Measurements from ENCODE around the gene SAMMSON. TPM values are rescaled to one million over a fixed set of nuclear protein-coding genes. Genes with fewer than 3 reads are reported as not detected.

Gene SAMMSON
- total and polyA plus RNA-seq, 2 of the 4 experiments (the other 2 are of a cell fraction): not detected

GRCh38 chr3:70042641-70043040 lies 43.1 kb downstream of the SAMMSON start:
- H3K4me3 ChIP-seq (ENCODE audit: insufficient read depth, low read depth, low read length): no peak overlapping the region
- WGBS, 2 experiments (ENCODE audit: extremely low coverage in 2 of 2, insufficient read length in 1 of 2): 90% methylated on average over 2 of the region's 3 CpGs; no CpG with 5 or more reads in 1 of the 2 experiments
- DNase-seq (no peak), ATAC-seq (ENCODE audit: low read depth) (no peak)
- no peak overlapping the region for H3K14ac ChIP-seq (replicated peaks; ENCODE audit: low read depth, low read length)
- no peaks in the 10 kb centered on the region for H4K20me1 ChIP-seq (ENCODE audit: insufficient read depth, low read length)
- no TSS peak for BruUV-seq (replicated peaks)
- TF ChIP-seq BHLHE40 (IDR thresholded peaks at IDR 0.05; ENCODE audit: low read depth, low read length) (no peak), NFE2L2 (IDR thresholded peaks at IDR 0.05; ENCODE audit: low read depth, low read length) (no peak), FOS (IDR thresholded peaks at IDR 0.05; ENCODE audit: low read depth, low read length) (no peak), RAD21 (IDR thresholded peaks at IDR 0.05; ENCODE audit: low read length) (no peak), CEBPB (IDR thresholded peaks at IDR 0.05; ENCODE audit: low read depth, low read length) (no peak), USF2 (IDR thresholded peaks at IDR 0.05; ENCODE audit: low read depth, low read length) (no peak)
- no peak overlapping the region for H3K27ac ChIP-seq (ENCODE audit: insufficient read depth, low read length)
- H2BK5ac ChIP-seq (ENCODE audit: low read depth, low read length, poor library complexity, severe bottlenecking): no peak overlapping the region
- CTCF ChIA-PET: interaction anchor here (0.6 kb wide), 1 partner anchor 30 kb away, joined by 3 read pairs; no protein-coding TSS in a partner anchor
- no peak overlapping the region for H3K18ac ChIP-seq (ENCODE audit: low read depth, low read length)
- POLR2A ChIA-PET (ENCODE audit: unreplicated experiment): no interaction called here
- no peak overlapping the region for H3K9ac ChIP-seq (ENCODE audit: low read depth, low read length)
- H2BK15ac ChIP-seq (ENCODE audit: low read depth, low read length): no peak overlapping the region
- H4K5ac ChIP-seq (ENCODE audit: low read depth, low read length): no peak overlapping the region
- no peak overlapping the region for H3K23ac ChIP-seq (ENCODE audit: low read depth, low read length)
- no peak overlapping the region for H4K8ac ChIP-seq (ENCODE audit: low read depth in 2 of 2, low read length in 2 of 2)
- H3K27me3 ChIP-seq (ENCODE audit: control insufficient read depth, insufficient read depth, low read length): no peaks in the 10 kb centered on the region; the same call in 1 of the 2 replicates
- no peak overlapping the region for H2AFZ ChIP-seq (replicated peaks; ENCODE audit: low read length, poor library complexity)
- dilution Hi-C loops (cut with HindIII; ENCODE audit: low sequenced_read_pairs, unreplicated experiment): no loop called here
- no peak overlapping the region for H3K4ac ChIP-seq (ENCODE audit: low read depth, low read length)
- no peak overlapping the region for H4K91ac ChIP-seq (ENCODE audit: insufficient read depth, low read depth, low read length)
- no peak overlapping the region for H2BK20ac ChIP-seq (ENCODE audit: low read depth, low read length)
- H3K36me3 ChIP-seq (ENCODE audit: control insufficient read depth, insufficient read depth, low read length): no peaks in the 10 kb centered on the region
- no peak overlapping the region for H2AK9ac ChIP-seq (replicated peaks; ENCODE audit: low read depth, low read length, poor library complexity)
- no peaks in the 10 kb centered on the region for H3K9me3 ChIP-seq (ENCODE audit: control insufficient read depth, insufficient read depth, low read length)
- no peak overlapping the region for H3K4me2 ChIP-seq (ENCODE audit: low read depth, low read length)
- no peaks in the 10 kb centered on the region for H3K4me1 ChIP-seq (ENCODE audit: control insufficient read depth, insufficient read depth, low read length)
- intact Hi-C loops (cut with micrococcal nuclease): no loop called here
- in situ Hi-C loops (cut with MboI; ENCODE audit: low sequenced_read_pairs): no loop called here
- no peak overlapping the region for H2AK5ac ChIP-seq (ENCODE audit: low read depth, low read length)
- H2BK120ac ChIP-seq (ENCODE audit: low read depth, low read length): no peak overlapping the region
- H3K79me1 ChIP-seq (ENCODE audit: low read depth in 1 of 2, low read length in 2 of 2): no peaks in the 10 kb centered on the region
- no peak overlapping the region for H3K56ac ChIP-seq (ENCODE audit: extremely low read depth, insufficient read depth, low read length)
- no peaks in the 10 kb centered on the region for H3K9me1 ChIP-seq (ENCODE audit: insufficient read depth, low read length)
